GM12878 (cell line): ENCODE results near the gene ZGLP1. TPM values are rescaled to one million over a fixed set of nuclear protein-coding genes. Genes with fewer than 3 reads are reported as not detected.

Experiments used
- ATAC-seq: fragments of 200-7000 bp; cut with Tn5 transposase; 3 replicates; pipeline ENCODE4 v1.9.1; 2020; ENCODE audit warnings: mild to moderate bottlenecking, moderate library complexity
- BruUV-seq: library from RNA; stranded (reverse); fragments of 400-500 nt; replicated peaks from 2 replicates; lab custom pipeline; 2021; lab: Mats Ljungman, UMichigan
- CTCF ChIA-PET: fragments of 300-600 bp; sonication (Branson Sonifier 250); formaldehyde crosslinking; extraction: SDS; loops from one replicate; lab custom pipeline; 2021; ENCODE audit warnings: inconsistent platforms; lab: Yijun Ruan, JAX
- POLR2A ChIA-PET: fragments of 350-600 bp; formaldehyde crosslinking; extraction: SDS; loops from one replicate; lab custom pipeline; 2021; ENCODE audit warnings: inconsistent platforms; lab: Charles Lee
- RAD21 ChIA-PET: fragments of 300-600 bp; sonication (Branson Sonifier 250); formaldehyde crosslinking; loops from one replicate; lab custom pipeline; 2023; ENCODE audit warnings: antibody characterized with exemption; ENCODE audit not compliant: unreplicated experiment; lab: Charles Lee
- SMC1A ChIA-PET: fragments of 300-600 bp; sonication (Branson Sonifier 250); formaldehyde crosslinking; loops from one replicate; lab custom pipeline; 2023; ENCODE audit not compliant: unreplicated experiment, uncharacterized antibody; lab: Charles Lee
- DNase-seq: peaks from one replicate; pipeline ENCODE4 v3.0.0-alpha.2; 2011; ENCODE audit warnings: low read depth, low spot score
- FAIRE-seq: peaks from 3 replicates; lab custom pipeline; 2011; peaks lifted over from hg19 to GRCh38; lab: Jason Lieb, UNC
- H2AFZ ChIP-seq: 2 replicates; pipeline ENCODE4 v1.6.0; 2011; ENCODE audit warnings: low read depth, low read length, control low read depth; ENCODE audit not compliant: control insufficient read depth
- H3K27ac ChIP-seq: 2 replicates; pipeline ENCODE4 v1.5.1; 2011; ENCODE audit warnings: control low read depth; ENCODE audit not compliant: control insufficient read depth, insufficient read depth
- H3K27me3 ChIP-seq, 2 experiments: replicated peaks in 1 of 2; 2 replicates each; pipeline versions ENCODE4 v1.6.0 to v1.6.1; 2011; ENCODE audit warnings: low read length in 1 of 2; ENCODE audit not compliant: control insufficient read depth in 2 of 2, insufficient read depth in 2 of 2
- H3K36me3 ChIP-seq, 2 experiments: 2 replicates each; pipeline ENCODE4 v1.5.1; 2011; ENCODE audit warnings: low read length in 1 of 2; ENCODE audit not compliant: control insufficient read depth in 2 of 2, insufficient read depth in 2 of 2
- H3K4me1 ChIP-seq: 2 replicates; pipeline ENCODE4 v1.6.1; 2011; ENCODE audit warnings: mild to moderate bottlenecking, low read length, moderate library complexity, mixed read lengths; ENCODE audit not compliant: control insufficient read depth, insufficient read depth
- H3K4me2 ChIP-seq: 2 replicates; pipeline ENCODE4 v1.6.0; 2011; ENCODE audit warnings: control low read depth; ENCODE audit not compliant: control insufficient read depth, insufficient read depth
- H3K4me3 ChIP-seq: fragments of 200-600 bp; sonication (generic); 2 replicates; pipeline ENCODE4 v1.5.1; 2016
- H3K79me2 ChIP-seq: 2 replicates; pipeline ENCODE4 v1.6.0; 2011; ENCODE audit warnings: low read length; ENCODE audit not compliant: control insufficient read depth, insufficient read depth
- H3K9ac ChIP-seq: 2 replicates; pipeline ENCODE4 v1.8.0; 2011; ENCODE audit warnings: low read length, control low read depth, mixed read lengths; ENCODE audit not compliant: control insufficient read depth, insufficient read depth
- H3K9me3 ChIP-seq: replicated peaks from 3 replicates; pipeline ENCODE4 v1.5.1; 2011; ENCODE audit warnings: mild to moderate bottlenecking, low read length; ENCODE audit not compliant: control insufficient read depth, insufficient read depth
- H4K20me1 ChIP-seq: 2 replicates; pipeline ENCODE4 v1.6.0; 2011; ENCODE audit not compliant: control insufficient read depth, insufficient read depth
- EGR1 ChIP-seq, 2 experiments: IDR thresholded peaks; 1 replicate in 1 of 2; 2 replicates in 1 of 2; pipeline ENCODE4 v1.6.1; 2011 to 2012; ENCODE audit warnings: low read depth in 2 of 2, low read length in 2 of 2, borderline replicate concordance in 1 of 2, mild to moderate bottlenecking in 1 of 2, moderate library complexity in 1 of 2
- EP300 ChIP-seq, 2 experiments: fragments of 150-350 bp in 1 of 2; IDR thresholded peaks; 2 replicates each; pipeline ENCODE4 v1.6.1; 2011 to 2012; ENCODE audit warnings: low read depth in 2 of 2, low read length in 2 of 2, borderline replicate concordance in 1 of 2, improper control_type of control experiment in 1 of 2, inconsistent platforms in 1 of 2; ENCODE audit not compliant: control insufficient read depth in 1 of 2
- GATAD2B ChIP-seq: fragments of 450-650 bp; conservative IDR thresholded peaks from 2 replicates; pipeline ENCODE4 v1.6.1; 2017; ENCODE audit warnings: low read depth, mild to moderate bottlenecking, moderate library complexity
- WGBS: methylation state at CpG from one replicate; pipeline ENCODE4 v1.1.6; 2016; ENCODE audit warnings: low lambda C conversion rate; ENCODE audit not compliant: insufficient replicate concordance, insufficient coverage; ENCODE audit errors: missing lambda C conversion rate; 5-methylcytosine and 5-hydroxymethylcytosine counted together
- in situ Hi-C: fragments of 300-500 bp; cut with MboI; formaldehyde crosslinking; loops from 9 replicates; pipeline ENCODE4 v1.14.3; 2018; ENCODE audit warnings: mixed read lengths
- intact Hi-C: fragments of 100-400 bp; cut with micrococcal nuclease; formaldehyde crosslinking; loops from one replicate; pipeline ENCODE4 v1.14.2; 2022; ENCODE audit not compliant: unreplicated experiment
- polyA plus RNA-seq, 11 experiments: library from polyadenylated mRNA; depleted of rRNA in 4 of 11; unstranded in 6 of 11; stranded (reverse) in 5 of 11; fragments of >200 nt; fragmentation: Nextera tagmentation in 4 of 11; fragmentation: Illumina TruSeq in 1 of 11; extraction: Ambion mirVana in 4 of 11; extraction: Trizol in 1 of 11; gene quantifications; 1 replicate in 1 of 11; 2 replicates in 10 of 11; pipeline versions ENCODE4 v1.2.1 to v1.2.3, GENCODE V29; 2011 to 2016; ENCODE audit warnings: inconsistent platforms in 2 of 11, missing spikeins in 2 of 11, low read depth in 1 of 11
- total RNA-seq, 4 experiments: library from RNA; depleted of rRNA in 3 of 4; stranded (reverse); fragments of >200 nt in 3 of 4; fragmentation: Illumina TruSeq in 1 of 4; extraction: Trizol in 1 of 4; gene quantifications; 2 replicates each; pipeline versions ENCODE4 v1.2.1 to v1.2.3, GENCODE V29; 2013 to 2021

ZGLP1 gene
- total and polyA plus RNA-seq, 10 of the 15 experiments (the other 5 are each of a cell fraction or from before 2014, with no cell fraction given): 0.29 to 5.6 (median 1.3) TPM

GRCh38 chr19:10289836-10290356 is 19.7 kb downstream of the ZGLP1 start, which contains the start of gene ICAM5:
Gene ICAM5 (plus strand): TSS chr19:10289952. CDS start chr19:10290044, 92 bp downstream.
- DNase-seq (no peak), FAIRE-seq (no peak), ATAC-seq (peak; percentile 5; the same call in 2 of the 3 replicates)
- ChIA-PET POLR2A (interaction anchor here (0.5 to 5.5 kb wide), 19 partner anchors 9 to 369 kb away, joined by 3 to 69 read pairs (median 6); partner anchors contain the start of genes CDC37, CDKN2D, FDX2 and ICAM1), RAD21 (interaction anchor here (0.7 to 5.4 kb wide), 17 partner anchors 9 to 193 kb away, joined by 3 to 119 read pairs (median 4); partner anchors contain the start of genes ICAM1, MRPL4, RAVER1 and TYK2), CTCF (interaction anchor here (0.6 to 5.9 kb wide), 15 partner anchors 9 to 279 kb away, joined by 3 to 72 read pairs (median 4); partner anchors contain the start of gene ICAM1), SMC1A (interaction anchor here (0.6 to 2.2 kb wide), 16 partner anchors 9 to 99 kb away, joined by 3 to 27 read pairs (median 4); partner anchors contain the start of genes ICAM1 and TYK2)
- Histone ChIP-seq H3K36me3 (peaks cover 9 to 13% of the 10 kb centered on the region in 2 experiments; a peak in 3 of 4 replicates), H3K9ac (peak within 1 kb of the TSS; percentile 49; the same call in 1 of the 2 replicates), H4K20me1 (peaks cover 9% of the 10 kb centered on the region; the same call in 1 of the 2 replicates), H3K4me1 (peaks cover 65% of the 10 kb centered on the region), H2AFZ (peak within 1 kb of the TSS; percentile 94), H3K27ac (peak within 1 kb of the TSS; percentile 24; the same call in 1 of the 2 replicates), H3K79me2 (no peaks in the 10 kb centered on the region), H3K4me2 (peak within 1 kb of the TSS; percentile 98), H3K9me3 (no peaks in the 10 kb centered on the region; the same call in 2 of the 3 replicates), H3K27me3 (peaks cover 3 to 16% of the 10 kb centered on the region in 2 experiments), H3K4me3 (peak within 1 kb of the TSS; percentile 77)
- intact Hi-C loops (no loop called here), in situ Hi-C loops (no loop called here)
- TF ChIP-seq GATAD2B (0 out of 2 replicates have a peak, but pooled peaks have one; percentile 32), EGR1 (IDR thresholded peaks at IDR 0.05; ENCODE audit: borderline replicate concordance in 1 of 2, low read depth in 2 of 2, low read length in 2 of 2) (0 out of 3 replicates have a peak, but pooled peaks of 1 of the 2 experiments have one; percentile 5), EP300 (IDR thresholded peaks at IDR 0.05; ENCODE audit: borderline replicate concordance in 1 of 2, control insufficient read depth in 1 of 2, low read depth in 2 of 2, low read length in 2 of 2) (no peak)
- WGBS: under 1% methylated on average over 27 of the region's 45 CpGs
- no TSS peak for BruUV-seq
